H9 (cell line): ENCODE measurements around the gene COMMD10. TPM values are rescaled to one million over a fixed set of nuclear protein-coding genes. Genes with fewer than 3 reads are reported as not detected.

ENCODE experiments used
- DNase-seq: peaks from one replicate; pipeline ENCODE4 v3.0.0-alpha.2; 2017
- H2AFZ ChIP-seq: one replicate; pipeline ENCODE4 v1.6.1; 2013; ENCODE audit warnings: mild to moderate bottlenecking, low read length, control low read depth, moderate library complexity
- H2AK5ac ChIP-seq: 2 replicates; pipeline ENCODE4 v1.6.1; 2013; ENCODE audit warnings: low read length, control low read depth, mixed read lengths; ENCODE audit not compliant: insufficient read length
- H2BK120ac ChIP-seq: one replicate; pipeline ENCODE4 v1.6.1; 2013; ENCODE audit warnings: low read depth, mild to moderate bottlenecking, low read length, control low read depth, inconsistent platforms; ENCODE audit not compliant: poor library complexity, severe bottlenecking
- H2BK12ac ChIP-seq: 2 replicates; pipeline ENCODE4 v1.6.1; 2013; ENCODE audit warnings: low read length, control low read depth, mixed read lengths, low read depth; ENCODE audit not compliant: insufficient read length
- H2BK15ac ChIP-seq: 2 replicates; pipeline ENCODE4 v1.6.1; 2013; ENCODE audit warnings: low read depth, low read length, control low read depth
- H2BK20ac ChIP-seq: one replicate; pipeline ENCODE4 v1.6.1; 2013; ENCODE audit warnings: low read depth, mild to moderate bottlenecking, low read length, control low read depth, inconsistent platforms; ENCODE audit not compliant: poor library complexity, severe bottlenecking
- H2BK5ac ChIP-seq: 2 replicates; pipeline ENCODE4 v1.6.1; 2013; ENCODE audit warnings: low read length, control low read depth, mixed read lengths; ENCODE audit not compliant: insufficient read length
- H3K14ac ChIP-seq: 2 replicates; pipeline ENCODE4 v1.6.1; 2013; ENCODE audit warnings: low read length, control low read depth; ENCODE audit not compliant: insufficient read depth
- H3K18ac ChIP-seq: 2 replicates; pipeline ENCODE4 v1.6.1; 2013; ENCODE audit warnings: low read depth, mild to moderate bottlenecking, mixed read lengths, low read length, control low read depth; ENCODE audit not compliant: insufficient read length
- H3K23ac ChIP-seq: 2 replicates; pipeline ENCODE4 v1.6.1; 2013; ENCODE audit warnings: low read length, control low read depth, mixed read lengths, low read depth; ENCODE audit not compliant: insufficient read length
- H3K23me2 ChIP-seq: 2 replicates; pipeline ENCODE4 v1.6.1; 2013; ENCODE audit warnings: low read depth, mild to moderate bottlenecking, mixed read lengths, low read length, control low read depth; ENCODE audit not compliant: insufficient read length, poor library complexity, severe bottlenecking
- H3K27ac ChIP-seq: 2 replicates; pipeline ENCODE4 v1.5.1; 2013; ENCODE audit warnings: low read length, control low read depth, mixed read lengths, low read depth; ENCODE audit not compliant: insufficient read length
- H3K27me3 ChIP-seq: 2 replicates; pipeline ENCODE4 v1.6.1; 2013; ENCODE audit warnings: low read length, control low read depth, inconsistent platforms; ENCODE audit not compliant: insufficient read depth
- H3K4ac ChIP-seq: 2 replicates; pipeline ENCODE4 v1.6.1; 2013; ENCODE audit warnings: low read depth, mild to moderate bottlenecking, control low read depth, inconsistent platforms, low read length, moderate library complexity
- H3K4me1 ChIP-seq: 2 replicates; pipeline ENCODE4 v1.6.1; 2013; ENCODE audit warnings: low read length, control low read depth, inconsistent platforms; ENCODE audit not compliant: insufficient read depth
- H3K4me2 ChIP-seq: 2 replicates; pipeline ENCODE4 v1.6.1; 2013; ENCODE audit warnings: low read length, control low read depth, mixed read lengths; ENCODE audit not compliant: insufficient read length, insufficient read depth
- H3K56ac ChIP-seq: 2 replicates; pipeline ENCODE4 v1.6.1; 2013; ENCODE audit warnings: low read depth, mild to moderate bottlenecking, mixed read lengths, low read length, control low read depth; ENCODE audit not compliant: insufficient read length
- H3K79me1 ChIP-seq: 2 replicates; pipeline ENCODE4 v1.6.1; 2013; ENCODE audit warnings: low read depth, mild to moderate bottlenecking, moderate library complexity, low read length, control low read depth, inconsistent platforms; ENCODE audit not compliant: insufficient read depth, poor library complexity, severe bottlenecking
- H3K79me2 ChIP-seq: 2 replicates; pipeline ENCODE4 v1.6.1; 2013; ENCODE audit warnings: low read length, control low read depth, inconsistent platforms; ENCODE audit not compliant: insufficient read depth
- H3K9ac ChIP-seq: 2 replicates; pipeline ENCODE4 v1.6.1; 2013; ENCODE audit warnings: low read length, control low read depth, mixed read lengths; ENCODE audit not compliant: insufficient read length; ENCODE audit errors: extremely low read depth
- H3K9me3 ChIP-seq: one replicate; pipeline ENCODE4 v1.6.1; 2013; ENCODE audit warnings: low read depth, low read length, inconsistent platforms; ENCODE audit not compliant: control insufficient read depth
- H3T11ph ChIP-seq: one replicate; pipeline ENCODE4 v1.6.1; 2013; ENCODE audit warnings: mild to moderate bottlenecking, low read length, control low read depth, inconsistent platforms
- H4K20me1 ChIP-seq: one replicate; pipeline ENCODE4 v1.6.1; 2013; ENCODE audit not compliant: control insufficient read depth, insufficient read length, insufficient read depth
- H4K5ac ChIP-seq: 2 replicates; pipeline ENCODE4 v1.6.1; 2013; ENCODE audit warnings: low read depth, mild to moderate bottlenecking, mixed read lengths, low read length, control low read depth; ENCODE audit not compliant: insufficient read length
- H4K8ac ChIP-seq: replicated peaks from 2 replicates; pipeline ENCODE4 v1.6.1; 2013; ENCODE audit warnings: low read length, control low read depth, mixed read lengths, low read depth; ENCODE audit not compliant: insufficient read length
- H4K91ac ChIP-seq: 2 replicates; pipeline ENCODE4 v1.6.1; 2013; ENCODE audit warnings: low read depth, mild to moderate bottlenecking, moderate library complexity, mixed read lengths, low read length, control low read depth; ENCODE audit not compliant: insufficient read length
- H3K27ac Mint-ChIP-seq, 3 experiments: 2 replicates in 2 of 3; 3 replicates in 1 of 3; pipeline ENCODE4 v1.8.0; 2020 to 2021; ENCODE audit warnings: mixed read lengths in 3 of 3, mild to moderate bottlenecking in 1 of 3, moderate library complexity in 1 of 3
- H3K27me3 Mint-ChIP-seq: 2 replicates; pipeline ENCODE4 v1.8.0; 2021; ENCODE audit warnings: low read depth, mild to moderate bottlenecking, moderate library complexity, mixed read lengths
- H3K36me3 Mint-ChIP-seq, 3 experiments: 2 replicates in 2 of 3; 3 replicates in 1 of 3; pipeline ENCODE4 v1.8.0; 2020 to 2021; ENCODE audit warnings: low read depth in 3 of 3, mixed read lengths in 3 of 3; ENCODE audit not compliant: insufficient read depth in 1 of 3
- H3K4me1 Mint-ChIP-seq, 2 experiments: 2 replicates each; pipeline ENCODE4 v1.8.0; 2020; ENCODE audit warnings: mixed read lengths in 2 of 2
- H3K4me3 Mint-ChIP-seq, 2 experiments: 2 replicates in 1 of 2; 3 replicates in 1 of 2; pipeline ENCODE4 v1.8.0; 2020 to 2021; ENCODE audit warnings: mild to moderate bottlenecking in 2 of 2, mixed read lengths in 2 of 2, moderate library complexity in 1 of 2
- H3K9me3 Mint-ChIP-seq, 2 experiments: 2 replicates in 1 of 2; 3 replicates in 1 of 2; pipeline ENCODE4 v1.8.0; 2020; ENCODE audit warnings: mild to moderate bottlenecking in 2 of 2, mixed read lengths in 2 of 2, moderate library complexity in 1 of 2
- CTCF ChIP-seq: fragments of 200-600 bp; sonication (generic); conservative IDR thresholded peaks from 3 replicates; pipeline ENCODE4 v1.8.0; 2021; ENCODE audit warnings: antibody characterized with exemption, mild to moderate bottlenecking
- total RNA-seq: library from RNA; stranded (reverse); gene quantifications from 2 replicates; pipeline ENCODE4 v1.2.1, GENCODE V29; 2021

Gene COMMD10
- total RNA-seq, 1 experiment from 2014 or later, result 33.9 TPM

- H3K27me3 Mint-ChIP-seq, result no peaks in the 10 kb centered on the region
- H3K9me3 Mint-ChIP-seq, result no peaks in the 10 kb centered on the region
- no peak overlapping the region for H3K23ac ChIP-seq
- no peaks in the 10 kb centered on the region for H3K79me1 ChIP-seq
- no peak overlapping the region for H2BK12ac ChIP-seq
- H3K79me2 ChIP-seq, result no peaks in the 10 kb centered on the region
- no peak for TF ChIP-seq CTCF
- H3K4me2 ChIP-seq, result no peak overlapping the region
- H3K4me1 Mint-ChIP-seq, result peaks cover 8 to 17% of the 10 kb centered on the region in 2 experiments
- no peak overlapping the region for H2AFZ ChIP-seq
- H2BK5ac ChIP-seq, result no peak overlapping the region
- no peak overlapping the region for H4K5ac ChIP-seq
- H3K4me3 Mint-ChIP-seq, result no peak overlapping the region
- no peak overlapping the region for H2AK5ac ChIP-seq
- no peak overlapping the region for H3K4ac ChIP-seq
- no peak overlapping the region for H4K8ac ChIP-seq
- no peak overlapping the region for H4K91ac ChIP-seq
- no peaks in the 10 kb centered on the region for H4K20me1 ChIP-seq
- no peaks in the 10 kb centered on the region for H3K23me2 ChIP-seq
- H3K4me1 ChIP-seq, result no peaks in the 10 kb centered on the region
- no peaks in the 10 kb centered on the region for H3K9me3 ChIP-seq
- peak overlapping the region in 2 of 3 experiments; percentile 7 to 64; a peak in 4 of 7 replicates for H3K27ac Mint-ChIP-seq
- H3K56ac ChIP-seq, result no peak overlapping the region
- H3K9ac ChIP-seq, result no peak overlapping the region
- no peak overlapping the region for H2BK20ac ChIP-seq
- no peak overlapping the region for H3K18ac ChIP-seq
- H3K36me3 Mint-ChIP-seq, result no peaks in the 10 kb centered on the region; a peak in 2 of 7 replicates
- H2BK120ac ChIP-seq, result no peak overlapping the region
- DNase-seq, result no peak
- no peak overlapping the region for H3T11ph ChIP-seq
- H3K27ac ChIP-seq, result no peak overlapping the region
- no peak overlapping the region for H2BK15ac ChIP-seq
- no peak overlapping the region for H3K14ac ChIP-seq
- H3K27me3 ChIP-seq, result no peaks in the 10 kb centered on the region
These were observed 140.6 kb downstream of the COMMD10 start for GRCh38 chr5:116225281-116225922.
